ENCODE results near the gene DEGS1. TPM values are rescaled to one million over a fixed set of nuclear protein-coding genes. Genes with fewer than 3 reads are reported as not detected.

The DEGS1 gene
- total and polyA plus RNA-seq, 10 donors: 29.2 to 102 (median 53.0) TPM

DNA sequence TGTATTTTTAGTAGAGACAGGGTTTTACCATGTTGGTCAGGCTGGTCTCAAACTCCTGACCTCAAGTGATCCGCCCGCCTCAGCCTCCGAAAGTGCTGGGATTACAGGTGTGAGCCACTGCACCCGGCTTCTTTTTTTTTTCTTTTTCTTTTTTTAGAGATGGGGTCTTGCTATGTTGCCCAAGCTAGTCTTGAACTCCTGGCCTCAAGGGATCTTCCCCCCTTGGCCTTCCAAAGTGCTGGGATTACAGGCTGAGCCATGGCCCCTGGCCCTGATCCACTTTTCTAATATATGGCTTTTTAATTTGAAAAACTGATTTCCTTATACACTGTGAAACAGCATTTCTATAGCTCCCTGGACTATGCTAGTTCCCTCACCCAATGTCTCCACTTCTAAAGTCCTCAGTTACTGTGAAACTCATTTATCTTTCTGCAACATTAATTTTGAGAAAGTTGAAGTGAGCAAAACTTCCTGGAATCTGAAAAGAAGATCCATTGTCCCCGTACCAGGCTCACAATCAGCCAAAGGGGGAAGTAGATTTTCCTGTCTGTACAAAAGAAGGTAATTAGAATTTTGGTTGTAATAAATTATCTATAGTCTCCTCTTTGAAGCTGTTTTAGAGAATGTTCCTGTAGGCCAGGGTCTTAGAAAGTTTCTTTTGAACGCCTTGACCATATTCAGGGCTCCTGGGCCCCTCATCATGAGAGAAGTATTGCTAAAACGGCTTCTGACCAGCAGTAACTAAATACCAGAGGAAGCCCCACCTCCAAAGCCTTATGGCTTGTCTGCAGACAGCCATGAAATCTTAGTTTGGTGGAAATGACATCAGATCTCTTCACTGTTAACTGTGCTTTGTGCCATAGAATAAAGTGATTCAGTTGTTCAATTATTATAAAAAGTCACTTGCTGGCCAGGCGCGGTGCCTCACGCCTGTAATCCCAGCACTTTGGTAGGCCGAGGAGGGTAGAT, 34.9 kb downstream of the DEGS1 start:
- Histone ChIP-seq H3K4me3 (no peak overlapping the region), H3K27ac (peak overlapping the region in 3 of 8 donors; percentile 8 to 11 (median 11)), H3K27me3 (replicated peaks in 1 of 7) (no peaks in the 10 kb centered on the region), H3K36me3 (no peaks in the 10 kb centered on the region), H3K9me3 (no peaks in the 10 kb centered on the region), H3K4me1 (peaks cover 0 to 17% (median 2%) of the 10 kb centered on the region in 6 donors)
- WGBS, 5 donors: 74 to 80% (median 79%) methylated on average over 11 of the region's 11 CpGs
- TF ChIP-seq, protein P1, sequence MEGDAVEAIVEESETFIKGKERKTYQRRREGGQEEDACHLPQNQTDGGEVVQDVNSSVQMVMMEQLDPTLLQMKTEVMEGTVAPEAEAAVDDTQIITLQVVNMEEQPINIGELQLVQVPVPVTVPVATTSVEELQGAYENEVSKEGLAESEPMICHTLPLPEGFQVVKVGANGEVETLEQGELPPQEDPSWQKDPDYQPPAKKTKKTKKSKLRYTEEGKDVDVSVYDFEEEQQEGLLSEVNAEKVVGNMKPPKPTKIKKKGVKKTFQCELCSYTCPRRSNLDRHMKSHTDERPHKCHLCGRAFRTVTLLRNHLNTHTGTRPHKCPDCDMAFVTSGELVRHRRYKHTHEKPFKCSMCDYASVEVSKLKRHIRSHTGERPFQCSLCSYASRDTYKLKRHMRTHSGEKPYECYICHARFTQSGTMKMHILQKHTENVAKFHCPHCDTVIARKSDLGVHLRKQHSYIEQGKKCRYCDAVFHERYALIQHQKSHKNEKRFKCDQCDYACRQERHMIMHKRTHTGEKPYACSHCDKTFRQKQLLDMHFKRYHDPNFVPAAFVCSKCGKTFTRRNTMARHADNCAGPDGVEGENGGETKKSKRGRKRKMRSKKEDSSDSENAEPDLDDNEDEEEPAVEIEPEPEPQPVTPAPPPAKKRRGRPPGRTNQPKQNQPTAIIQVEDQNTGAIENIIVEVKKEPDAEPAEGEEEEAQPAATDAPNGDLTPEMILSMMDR (IDR thresholded peaks at IDR 0.05 in 8 of 11, conservative IDR thresholded peaks at IDR 0.05 in 3 of 11): no peak
- no peak for TF ChIP-seq POLR2A (IDR thresholded peaks at IDR 0.05)
- TF ChIP-seq POLR2AphosphoS5 (IDR thresholded peaks at IDR 0.05): no peak
- no peak for DNase-seq
- intact Hi-C loops (cut with DNase I; ENCODE audit: low total_unique reads): no loop called here

DNA sequence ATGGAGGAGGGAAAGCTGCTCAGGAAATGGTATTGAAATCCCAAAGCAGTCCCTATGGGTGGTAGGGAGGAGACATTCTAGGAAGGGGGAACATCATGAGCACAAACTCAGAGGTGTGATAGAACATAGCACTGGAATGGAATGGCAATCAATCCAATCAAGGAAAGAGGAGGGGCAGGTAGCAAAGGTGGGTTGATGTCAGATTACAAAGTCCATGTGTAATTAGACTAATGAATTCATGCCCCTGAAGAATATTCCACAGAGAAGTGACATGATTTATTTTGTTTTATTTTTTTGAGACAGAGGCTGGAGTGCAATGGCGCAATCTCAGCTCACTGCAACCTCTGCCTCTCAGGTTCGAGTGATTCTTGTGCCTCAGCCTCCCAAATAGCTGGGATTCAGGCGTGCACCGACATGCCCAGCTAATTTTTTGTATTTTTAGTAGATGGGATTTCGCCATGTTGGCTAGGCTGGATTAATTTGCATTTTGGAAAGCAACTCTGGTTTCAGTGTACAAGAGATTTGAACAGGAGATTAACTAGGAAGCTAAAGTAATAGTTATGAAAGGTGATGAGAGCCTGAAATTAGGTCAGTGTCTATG, 36.1 kb downstream of the DEGS1 start:
- no peak for DNase-seq
- no peaks in the 10 kb centered on the region for H3K27me3 ChIP-seq (replicated peaks in 1 of 7)

DNA sequence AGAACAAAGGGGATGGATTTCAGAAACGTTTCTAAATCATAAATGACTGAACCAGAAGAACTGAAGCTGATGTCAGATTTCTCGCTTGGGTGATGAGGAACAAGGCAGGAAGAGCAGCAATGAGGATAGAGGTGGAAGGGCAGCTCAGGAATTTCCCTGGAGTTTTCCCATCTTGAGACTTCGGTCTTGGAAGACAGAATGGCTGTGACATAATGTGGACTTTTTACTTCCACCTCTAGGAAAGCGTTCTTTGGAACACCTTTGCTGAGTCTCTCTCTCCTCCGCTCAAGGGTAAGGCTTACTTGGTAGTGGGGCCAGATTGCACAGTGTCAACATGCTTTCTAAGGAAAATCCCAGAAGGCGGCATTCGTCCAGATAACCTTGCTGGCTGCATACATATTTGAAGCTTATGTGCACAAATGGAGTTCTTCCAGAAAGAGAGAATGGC, 36.6 kb downstream of the DEGS1 start:
- H3K4me1 ChIP-seq: peaks cover 0 to 8% (median 0%) of the 10 kb centered on the region in 6 donors
- no peaks in the 10 kb centered on the region for H3K9me3 ChIP-seq
- H3K4me3 ChIP-seq: no peak overlapping the region
- DNase-seq: no peak
- TF ChIP-seq POLR2AphosphoS5 (IDR thresholded peaks at IDR 0.05) (no peak), POLR2A (IDR thresholded peaks at IDR 0.05) (no peak)
- TF ChIP-seq, protein P1 (IDR thresholded peaks at IDR 0.05 in 8 of 11, conservative IDR thresholded peaks at IDR 0.05 in 3 of 11): no peak
- no peaks in the 10 kb centered on the region for H3K36me3 ChIP-seq
- H3K27ac ChIP-seq: no peak overlapping the region
- intact Hi-C loops (cut with DNase I; ENCODE audit: low total_unique reads): no loop called here
- H3K27me3 ChIP-seq (replicated peaks in 1 of 7): no peaks in the 10 kb centered on the region
- 73 to 88% (median 80%) methylated on average over 7 of the region's 7 CpGs for WGBS, 5 donors

More for the DNA sequence above, 36.1 kb downstream of the DEGS1 start:
- Histone ChIP-seq H3K4me3 (no peak overlapping the region), H3K4me1 (peaks cover 0 to 8% (median 0%) of the 10 kb centered on the region in 6 donors), H3K36me3 (no peaks in the 10 kb centered on the region), H3K27ac (no peak overlapping the region), H3K9me3 (no peaks in the 10 kb centered on the region)
- intact Hi-C loops (cut with DNase I; ENCODE audit: low total_unique reads): no loop called here
- WGBS, 5 donors: 85 to 95% (median 89%) methylated on average over 5 of the region's 5 CpGs
- no peak for TF ChIP-seq POLR2A (IDR thresholded peaks at IDR 0.05)

DNA sequence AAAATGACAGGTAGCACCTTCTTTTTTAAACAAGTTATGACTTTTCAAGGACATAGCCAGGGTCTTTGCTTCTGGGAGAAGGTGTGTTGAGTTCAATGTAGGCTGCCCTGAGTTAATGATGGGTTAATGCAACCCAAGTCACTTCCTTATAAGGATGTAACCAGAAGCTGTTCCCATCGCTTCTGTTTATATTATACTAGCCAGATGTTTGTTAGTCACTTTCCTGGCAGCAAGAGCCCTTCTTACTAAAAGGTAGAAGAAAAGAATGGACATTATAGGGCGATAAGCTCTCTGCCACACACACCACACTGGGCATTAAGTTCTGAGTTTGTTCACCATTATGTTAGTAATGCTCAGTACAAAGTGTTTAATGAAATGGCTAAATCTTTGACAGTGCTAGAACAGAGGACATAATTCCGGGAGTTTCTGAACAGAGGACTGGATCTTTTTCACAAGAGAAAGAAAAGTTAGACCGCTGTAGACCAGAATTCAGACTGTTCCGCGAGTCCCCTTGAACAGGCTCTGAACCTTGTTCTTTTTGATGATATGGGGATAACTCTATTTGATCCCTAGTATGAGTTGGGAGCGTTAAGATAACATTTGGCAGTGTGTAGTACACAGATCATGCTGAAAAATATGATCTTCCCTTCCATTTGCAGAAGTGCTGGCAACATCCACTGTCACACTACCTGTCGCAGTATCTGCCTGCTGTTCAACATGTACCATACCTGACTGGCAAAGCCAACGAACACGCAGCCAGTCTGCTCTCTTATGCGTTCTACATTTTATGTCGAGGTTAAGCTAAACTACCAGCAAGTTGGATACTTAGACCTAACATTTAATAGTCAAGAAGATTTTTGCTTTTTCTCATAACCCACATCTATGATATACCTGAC, 41.0 kb downstream of the DEGS1 start:
- intact Hi-C loops (cut with DNase I; ENCODE audit: low total_unique reads): no loop called here

More for the DNA sequence above, 41.0 kb downstream of the DEGS1 start:
- Histone ChIP-seq H3K27ac (no peak overlapping the region), H3K36me3 (peaks cover 0 to 32% (median 21%) of the 10 kb centered on the region in 6 donors), H3K4me3 (no peak overlapping the region), H3K27me3 (replicated peaks in 1 of 7) (no peaks in the 10 kb centered on the region), H3K4me1 (no peaks in the 10 kb centered on the region), H3K9me3 (no peaks in the 10 kb centered on the region)
- 82 to 90% (median 85%) methylated on average over 12 of the region's 12 CpGs for WGBS, 5 donors
- DNase-seq: no peak
- TF ChIP-seq POLR2AphosphoS5 (IDR thresholded peaks at IDR 0.05) (no peak), POLR2A (IDR thresholded peaks at IDR 0.05) (no peak)
- TF ChIP-seq, protein P1 (IDR thresholded peaks at IDR 0.05 in 8 of 11, conservative IDR thresholded peaks at IDR 0.05 in 3 of 11): no peak

Data from spleen (tissue), 11 donors.